ENCODE results near the gene ZFR2. TPM values are rescaled to one million over a fixed set of nuclear protein-coding genes. Genes with fewer than 3 reads are reported as not detected.
A peak's percentile ranks its signal among the peaks of the same experiment; 100 is the strongest.
"Not testable (repeated sequence)": the region's sequence is repeated elsewhere in the genome, so short reads cannot be mapped to it uniquely, and the experiment has no call there.

ZFR2 gene
- total RNA-seq, 1 experiment from 2014 or later = 3.1 TPM

GRCh38 chr19:3874695-3875094, 5.9 kb upstream of the ZFR2 start:
- not testable (repeated sequence) for DNase-seq (ENCODE audit: low read depth)

DNA sequence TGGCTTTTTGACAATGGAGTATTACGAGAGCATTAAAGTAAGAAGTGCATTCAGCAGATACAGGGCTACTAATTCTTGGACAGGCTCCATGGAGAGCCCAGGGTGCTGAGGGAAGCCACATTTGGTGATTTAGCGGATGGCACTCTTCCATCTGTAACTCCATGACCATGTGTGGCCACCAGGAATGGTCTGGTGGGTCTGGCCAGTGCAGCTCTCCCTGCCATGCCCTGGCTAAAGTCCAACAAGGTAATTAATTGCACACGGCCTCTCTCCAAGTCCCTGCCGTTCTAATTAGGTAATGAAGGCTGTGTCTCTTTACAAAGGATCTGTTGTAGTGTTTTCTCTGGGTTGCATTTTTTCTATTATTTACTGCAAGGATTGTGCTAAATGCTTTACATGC, 4.3 kb upstream of the ZFR2 start:
- no peak for DNase-seq (ENCODE audit: low read depth)

DNA sequence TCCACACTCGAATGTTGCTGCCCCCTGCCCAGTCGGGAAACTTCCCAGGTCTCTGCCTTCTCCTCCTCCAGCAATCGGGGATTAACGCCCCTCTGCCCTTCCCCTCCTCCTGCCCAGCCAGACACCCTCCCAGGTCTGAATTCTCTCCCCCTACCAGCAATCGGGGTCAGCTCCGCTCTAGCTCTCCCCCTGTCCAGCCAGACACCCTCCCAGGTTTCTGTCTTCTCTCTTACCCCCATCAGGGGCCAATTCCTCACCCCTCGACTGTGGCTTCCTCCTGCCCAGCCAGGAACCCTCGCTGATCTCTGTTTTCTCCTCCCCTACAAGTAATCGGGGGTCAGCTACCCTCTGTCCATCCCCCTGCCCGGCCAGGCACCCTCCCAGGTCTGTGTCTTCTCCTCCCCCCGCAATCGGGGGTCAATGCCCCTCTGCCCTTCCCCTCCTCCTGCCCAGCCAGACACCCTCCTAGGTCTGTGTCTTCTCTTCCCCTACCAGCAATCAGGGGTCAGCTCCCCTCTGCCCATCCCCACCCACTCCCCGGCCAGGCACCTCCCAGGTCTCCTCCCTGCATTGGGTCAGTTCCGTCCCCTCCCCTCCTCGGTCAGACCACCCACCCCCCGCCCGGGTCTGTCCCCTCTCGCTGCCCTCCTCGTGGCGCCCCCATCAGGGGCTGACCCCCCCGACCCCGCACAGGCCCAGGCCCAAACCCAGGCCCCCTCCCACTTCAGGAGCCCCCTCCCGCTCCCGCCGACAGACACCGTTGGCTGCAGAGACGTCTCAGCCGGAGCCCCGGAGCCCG, 668 bp downstream of the ZFR2 start:
- DNase-seq (ENCODE audit: low read depth) = no peak

- no peak for DNase-seq (ENCODE audit: low read depth)
Observed at GRCh38 chr19:3866910-3867638, 1.8 kb downstream of the ZFR2 start.

GRCh38 chr19:3863648-3864047, 5.2 kb downstream of the ZFR2 start:
- DNase-seq (ENCODE audit: low read depth) = no peak

DNA sequence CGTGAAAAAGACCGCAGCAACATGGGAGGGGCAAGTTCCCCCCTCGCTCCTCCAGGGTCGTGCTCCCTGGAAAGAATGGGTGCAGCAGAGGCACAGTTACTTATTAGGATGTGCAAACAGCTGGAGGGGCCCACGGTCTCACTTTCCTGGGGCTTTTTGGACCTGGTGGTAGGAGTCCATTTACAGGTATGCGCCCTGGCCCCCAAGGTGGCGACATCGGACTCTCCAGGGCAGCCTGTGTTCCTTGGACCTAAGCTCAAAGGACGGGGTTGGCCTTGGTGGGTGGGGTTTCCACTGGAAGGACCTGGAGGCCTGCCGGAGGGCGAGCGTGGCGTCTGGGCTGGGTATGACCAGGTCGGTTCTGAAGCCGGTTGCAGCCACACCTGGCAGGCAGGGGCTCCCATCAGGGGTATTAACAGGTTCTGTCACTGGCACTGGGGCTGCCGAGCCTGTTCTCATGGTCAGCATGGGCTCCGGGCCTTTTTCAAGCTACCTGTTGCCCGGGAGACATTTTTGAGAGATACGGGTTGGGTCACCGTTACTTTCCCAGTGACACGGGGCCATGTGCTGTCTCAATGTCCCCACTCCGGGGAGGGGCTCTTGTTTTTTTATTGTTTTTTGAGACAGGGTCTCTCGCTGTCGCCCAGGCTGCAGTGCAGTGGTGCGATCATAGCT, 5.9 kb downstream of the ZFR2 start:
- DNase-seq (ENCODE audit: low read depth) = no peak

DNA sequence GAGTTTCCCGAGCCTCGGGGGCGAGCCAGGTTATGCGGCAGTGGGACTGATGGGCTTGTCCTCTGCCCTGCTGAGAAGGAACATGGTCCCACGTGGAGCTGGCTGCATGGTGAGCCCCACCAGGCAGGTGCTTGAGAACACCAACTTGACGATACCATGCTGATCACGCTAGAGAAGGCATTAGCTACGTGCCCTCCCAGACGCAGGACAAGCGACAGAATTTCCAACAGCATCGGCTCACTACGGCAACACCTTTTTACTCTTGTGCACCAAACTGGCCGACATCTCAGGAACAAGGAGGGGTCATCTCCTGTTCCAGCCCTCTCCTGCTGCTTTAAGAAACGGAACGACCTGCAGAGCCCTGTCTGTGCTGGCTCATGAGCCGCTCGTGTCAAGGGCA, 8.3 kb downstream of the ZFR2 start:
- DNase-seq (ENCODE audit: low read depth) = no peak

DNA sequence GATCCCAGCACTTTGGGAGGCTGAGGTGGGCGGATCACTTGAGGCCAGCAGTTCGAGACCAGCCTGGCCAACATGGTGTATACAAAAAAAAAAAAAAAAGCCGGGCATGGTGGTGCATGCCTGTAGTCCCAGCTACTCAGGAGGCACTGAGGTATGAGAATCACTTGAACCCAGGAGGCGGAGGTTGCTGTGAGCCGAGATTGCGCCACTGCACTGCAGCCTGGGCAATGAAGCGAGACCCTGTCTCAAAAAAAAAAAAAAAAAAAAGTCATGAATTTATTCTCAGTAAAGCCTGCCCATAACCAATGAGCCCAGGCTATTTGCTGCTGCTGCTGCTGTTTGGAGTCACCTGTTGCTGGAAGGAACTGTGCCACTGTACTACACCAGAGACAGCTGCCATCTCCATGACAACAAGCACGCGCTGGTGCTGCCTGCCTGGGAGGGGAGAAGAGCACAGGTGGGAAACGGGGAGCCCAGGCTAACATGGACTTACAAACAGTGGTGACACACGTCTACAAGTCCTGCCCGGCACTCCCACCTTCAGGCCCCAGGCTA, 11.3 kb downstream of the ZFR2 start:
- DNase-seq (ENCODE audit: low read depth) = no peak

- DNase-seq (ENCODE audit: low read depth) = peak; percentile 55
Observed at GRCh38 chr19:3855320-3855719, 13.5 kb downstream of the ZFR2 start.

DNA sequence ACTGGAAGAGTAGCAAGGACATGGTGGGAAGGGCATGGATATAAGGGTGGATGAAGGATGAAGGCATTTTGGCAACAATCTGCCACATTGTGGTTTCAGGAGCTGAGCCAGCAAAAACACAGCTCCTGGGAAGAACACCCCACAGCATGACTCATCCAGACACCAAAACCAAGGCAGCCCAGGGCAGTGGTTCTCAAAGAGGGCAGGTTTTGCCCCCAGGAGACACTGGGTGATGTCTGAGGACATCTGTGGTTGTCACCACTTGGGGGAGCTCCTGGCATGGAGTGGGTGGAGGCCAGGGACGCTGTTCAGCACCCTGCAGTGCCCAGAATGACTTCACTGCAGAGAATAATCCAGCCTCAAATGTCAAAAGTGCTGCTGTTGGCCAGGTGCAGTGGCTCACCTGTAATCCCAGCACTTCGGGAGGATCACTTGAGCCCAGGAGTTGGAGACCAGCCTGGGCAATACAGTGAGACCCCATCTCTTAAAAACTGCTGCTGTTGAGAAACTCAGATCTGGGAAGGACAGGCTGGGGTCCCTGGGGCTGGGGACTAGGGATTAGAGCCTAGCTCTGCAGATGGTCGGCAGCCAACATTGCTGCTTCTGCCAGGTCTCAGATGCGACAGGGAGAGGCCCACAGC, 16.1 kb downstream of the ZFR2 start:
- peak; percentile 98 for DNase-seq (ENCODE audit: low read depth)

GRCh38 chr19:3852177-3852511, 16.7 kb downstream of the ZFR2 start:
- DNase-seq (ENCODE audit: low read depth) = no peak

DNA sequence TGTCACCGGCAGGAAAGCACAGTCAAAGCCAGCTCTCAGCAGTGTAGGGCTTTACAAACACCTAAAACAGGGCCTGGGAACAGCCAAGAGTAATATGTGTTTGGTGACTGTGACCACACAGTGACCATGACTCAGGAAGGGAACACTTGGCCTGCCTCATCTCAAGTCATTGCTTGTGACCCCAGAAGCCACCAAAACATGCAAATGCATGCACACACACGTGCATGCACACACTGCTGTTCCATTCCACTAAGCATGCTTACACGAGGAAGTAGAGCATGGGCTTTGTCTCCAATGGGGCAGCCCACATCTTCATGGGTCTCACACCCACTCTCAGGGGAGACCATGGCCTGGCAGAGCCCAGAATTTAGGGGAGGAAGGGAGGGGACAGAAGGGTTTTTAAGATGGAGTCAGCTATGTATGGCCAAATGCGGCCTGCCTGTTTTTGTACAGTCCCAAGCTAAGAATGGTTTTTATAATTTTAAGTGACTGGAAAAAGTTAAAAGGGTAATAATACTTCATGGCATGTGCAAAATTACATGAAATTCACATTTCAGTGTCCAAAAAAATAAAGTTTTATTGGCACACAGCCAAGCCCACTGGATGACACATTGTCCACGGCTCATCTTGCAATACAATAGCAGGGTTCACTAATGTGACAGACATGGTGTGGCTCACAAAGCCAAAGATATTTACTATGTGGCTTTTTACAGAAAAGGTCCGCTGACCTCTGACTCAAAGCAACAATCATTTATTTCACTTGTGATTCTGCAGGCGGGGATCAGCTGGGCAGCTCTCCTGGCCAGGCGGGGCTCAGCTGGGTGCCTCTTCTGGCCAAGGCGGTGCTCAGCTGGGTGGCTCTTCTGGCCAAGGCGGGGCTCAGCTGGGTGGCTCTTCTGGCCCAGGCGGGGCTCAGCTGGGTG, 17.3 kb downstream of the ZFR2 start:
- no peak for DNase-seq (ENCODE audit: low read depth)

DNA sequence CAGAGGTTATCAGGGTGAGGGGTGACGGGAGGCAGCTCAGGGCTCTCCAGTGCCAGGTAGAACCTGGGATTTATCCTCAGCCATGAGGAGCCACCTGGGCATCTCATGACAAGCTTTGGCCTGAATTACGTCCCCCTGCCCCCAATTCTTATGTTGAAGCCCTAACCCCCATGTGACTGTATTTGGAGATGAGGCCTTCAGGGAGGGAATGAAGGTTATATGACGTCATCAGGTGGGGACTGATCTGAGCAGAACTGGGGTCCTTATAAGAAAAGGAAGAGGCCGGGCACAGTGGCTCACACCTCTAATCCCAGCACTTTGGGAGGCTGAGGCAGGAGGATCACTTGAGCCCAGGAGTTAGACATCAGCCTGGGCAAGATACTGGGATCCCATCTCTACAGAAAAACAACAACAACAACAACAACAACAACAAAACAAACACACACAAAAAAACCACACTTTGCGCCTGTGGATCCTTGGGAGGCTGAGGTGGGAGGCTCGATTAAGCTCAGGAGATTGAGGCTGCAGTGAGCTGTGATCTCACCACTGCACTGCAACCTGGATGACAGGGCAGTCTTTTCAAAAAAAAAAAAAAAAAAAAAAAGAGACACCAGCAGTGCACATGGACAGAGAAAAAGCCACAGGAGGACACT, 18.4 kb downstream of the ZFR2 start:
- no peak for DNase-seq (ENCODE audit: low read depth)

DNA sequence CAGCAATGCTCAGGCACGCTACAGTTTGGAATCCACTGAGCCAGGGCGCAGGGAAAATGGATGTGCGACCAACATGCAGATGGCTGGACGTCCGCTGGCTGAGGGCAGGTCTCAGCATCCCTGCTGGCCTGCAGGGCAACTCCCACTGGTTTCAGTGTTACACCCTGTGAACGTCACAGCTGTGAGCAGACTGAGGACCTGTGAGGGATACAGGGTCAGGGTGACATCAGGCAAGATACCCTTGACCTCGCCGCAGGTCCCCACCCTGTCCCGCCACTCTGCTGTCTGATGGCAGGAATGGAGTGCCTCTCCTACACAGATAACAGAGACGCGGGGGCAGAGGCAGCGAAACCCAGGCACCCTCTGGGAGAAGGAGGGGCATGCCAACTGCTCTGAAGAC, 19.1 kb downstream of the ZFR2 start:
- DNase-seq (ENCODE audit: low read depth) = no peak

GRCh38 chr19:3849092-3849491, 19.7 kb downstream of the ZFR2 start:
- DNase-seq (ENCODE audit: low read depth) = peak; percentile 73

DNA sequence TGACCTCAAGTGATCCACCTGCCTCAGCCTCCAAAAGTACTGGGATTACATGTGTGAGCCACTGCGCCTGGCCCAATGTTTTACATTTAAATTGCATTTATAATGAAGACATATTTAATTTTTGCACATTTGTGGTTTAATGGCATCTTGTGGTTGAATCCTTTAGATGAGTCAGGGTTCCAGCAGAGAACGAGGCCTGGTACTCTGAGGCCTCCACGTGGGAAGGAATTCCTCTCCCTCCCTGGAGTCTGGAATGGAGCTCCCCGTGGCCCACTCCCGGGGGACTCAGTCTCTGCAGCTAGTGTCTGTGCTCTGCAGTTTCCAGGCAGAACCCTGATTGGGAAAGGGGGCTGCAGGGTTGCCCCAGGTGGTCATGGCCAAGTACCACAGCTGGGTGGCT, 24.2 kb downstream of the ZFR2 start:
- no peak for DNase-seq (ENCODE audit: low read depth)

DNA sequence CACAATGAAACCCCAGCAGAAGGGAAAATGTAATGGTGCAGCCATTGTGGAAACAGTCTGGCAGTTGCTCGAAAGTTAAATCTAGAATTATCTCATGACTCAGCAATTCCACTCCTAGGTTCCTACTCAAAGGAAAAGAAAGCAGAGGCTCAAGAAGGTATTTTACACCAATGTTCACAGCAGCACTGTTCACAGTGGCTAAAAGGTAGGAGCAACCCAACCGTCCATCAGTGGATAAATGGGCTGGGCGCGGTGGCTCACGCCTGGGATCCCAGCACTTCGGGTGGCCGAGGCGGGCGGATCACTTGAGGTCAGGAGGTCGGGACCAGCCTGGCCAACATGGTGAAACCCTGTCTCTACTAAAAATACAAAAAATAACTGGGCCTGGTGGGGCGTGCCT, 25.9 kb downstream of the ZFR2 start:
- DNase-seq (ENCODE audit: low read depth) = no peak

DNA sequence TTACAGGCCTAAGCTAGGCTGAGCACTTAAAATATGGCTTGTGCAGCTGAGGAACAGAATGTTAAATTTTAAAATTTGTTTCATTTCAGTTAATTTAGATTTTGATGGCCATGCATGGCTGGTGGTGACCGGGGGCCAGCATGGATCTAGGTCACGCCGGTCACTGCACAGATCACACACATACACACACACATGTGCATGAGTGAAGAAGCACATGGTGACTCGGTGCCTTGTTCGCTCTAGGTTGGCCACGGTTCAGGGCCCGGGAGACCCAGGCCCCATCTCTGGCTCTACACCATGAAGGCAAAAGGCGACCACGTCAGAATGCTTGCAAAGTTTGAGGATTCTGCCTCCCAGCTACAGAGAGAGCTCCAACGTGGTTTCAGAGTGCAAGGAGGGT, 28.0 kb downstream of the ZFR2 start:
- DNase-seq (ENCODE audit: low read depth) = no peak

GRCh38 chr19:3839941-3840340, 28.9 kb downstream of the ZFR2 start:
- no peak for DNase-seq (ENCODE audit: low read depth)

- no peak for DNase-seq (ENCODE audit: low read depth)
Observed at GRCh38 chr19:3838661-3839060, 30.2 kb downstream of the ZFR2 start.

DNA sequence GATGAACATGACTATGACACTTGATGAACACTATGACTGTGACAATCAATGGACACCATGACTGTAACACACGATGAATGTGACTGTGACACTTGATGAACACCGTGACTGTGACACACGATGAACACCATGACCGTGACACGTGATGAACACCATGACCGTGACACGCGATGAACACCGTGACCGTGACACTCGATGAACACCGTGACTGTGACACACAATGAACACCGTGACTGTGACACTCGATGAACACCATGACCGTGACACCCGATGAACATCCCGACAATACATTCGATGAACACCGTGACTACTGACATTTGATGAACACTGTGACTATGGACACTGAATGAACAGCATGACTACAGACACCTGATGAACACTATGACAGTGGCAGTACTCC, 30.9 kb downstream of the ZFR2 start:
- DNase-seq (ENCODE audit: low read depth) = no peak

Measured in Daoy (cell line).